Measurements from ENCODE around the gene NCOA7.

DNA sequence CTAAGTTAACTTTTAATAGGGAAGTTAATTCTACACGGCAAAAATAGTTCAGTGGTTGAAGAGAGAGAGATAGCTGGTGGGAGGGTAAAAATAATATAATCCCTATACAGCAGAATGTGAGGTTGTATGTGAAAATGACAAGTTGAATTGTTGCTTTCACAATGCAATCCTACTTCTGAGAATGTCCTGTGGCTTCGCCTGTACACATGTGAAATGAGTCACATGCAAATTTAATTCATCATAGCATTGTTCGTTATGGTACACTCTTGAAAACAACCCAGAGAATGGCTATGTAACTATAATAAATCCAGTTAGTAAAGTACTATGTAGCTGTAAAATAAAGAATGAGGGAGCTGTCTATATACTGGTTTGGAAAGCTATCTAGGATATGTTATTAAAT lies 119.8 kb downstream of the NCOA7 start:
- TF ChIP-seq, protein P1, sequence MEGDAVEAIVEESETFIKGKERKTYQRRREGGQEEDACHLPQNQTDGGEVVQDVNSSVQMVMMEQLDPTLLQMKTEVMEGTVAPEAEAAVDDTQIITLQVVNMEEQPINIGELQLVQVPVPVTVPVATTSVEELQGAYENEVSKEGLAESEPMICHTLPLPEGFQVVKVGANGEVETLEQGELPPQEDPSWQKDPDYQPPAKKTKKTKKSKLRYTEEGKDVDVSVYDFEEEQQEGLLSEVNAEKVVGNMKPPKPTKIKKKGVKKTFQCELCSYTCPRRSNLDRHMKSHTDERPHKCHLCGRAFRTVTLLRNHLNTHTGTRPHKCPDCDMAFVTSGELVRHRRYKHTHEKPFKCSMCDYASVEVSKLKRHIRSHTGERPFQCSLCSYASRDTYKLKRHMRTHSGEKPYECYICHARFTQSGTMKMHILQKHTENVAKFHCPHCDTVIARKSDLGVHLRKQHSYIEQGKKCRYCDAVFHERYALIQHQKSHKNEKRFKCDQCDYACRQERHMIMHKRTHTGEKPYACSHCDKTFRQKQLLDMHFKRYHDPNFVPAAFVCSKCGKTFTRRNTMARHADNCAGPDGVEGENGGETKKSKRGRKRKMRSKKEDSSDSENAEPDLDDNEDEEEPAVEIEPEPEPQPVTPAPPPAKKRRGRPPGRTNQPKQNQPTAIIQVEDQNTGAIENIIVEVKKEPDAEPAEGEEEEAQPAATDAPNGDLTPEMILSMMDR (IDR thresholded peaks at IDR 0.05; ENCODE audit: low read length), result no peak
- TF ChIP-seq EZH2 (optimal IDR thresholded peaks at IDR 0.05; ENCODE audit: low read depth, low read length) (no peak), EZH2phosphoT487 (IDR thresholded peaks at IDR 0.05; ENCODE audit: low read length) (no peak)

All from MM.1S (cell line).